HG02943 (cell line): ENCODE measurements around the gene FAM3B.

Source experiments
- ATAC-seq: cut with Tn5 transposase; IDR thresholded peaks from one replicate; pipeline ENCODE4 v1.9.1; 2021; ENCODE audit warnings: mild to moderate bottlenecking, low read depth, moderate library complexity; ENCODE audit not compliant: unreplicated experiment

The FAM3B gene

GRCh38 chr21:41317458-41317857 lies 857 bp downstream of the FAM3B start:
- ATAC-seq = no peak

GRCh38 chr21:41318218-41318617 lies 1.6 kb downstream of the FAM3B start:
- ATAC-seq = no peak

GRCh38 chr21:41319273-41319672 lies 2.7 kb downstream of the FAM3B start:
- ATAC-seq = no peak

GRCh38 chr21:41321211-41321907 lies 4.8 kb downstream of the FAM3B start:
- no peak for ATAC-seq

GRCh38 chr21:41321908-41322495 lies 5.4 kb downstream of the FAM3B start:
- ATAC-seq = no peak

GRCh38 chr21:41322496-41323382 lies 6.1 kb downstream of the FAM3B start:
- no peak for ATAC-seq

GRCh38 chr21:41325138-41325912 lies 8.7 kb downstream of the FAM3B start:
- no peak for ATAC-seq

GRCh38 chr21:41326414-41327080 lies 9.9 kb downstream of the FAM3B start:
- no peak for ATAC-seq

- ATAC-seq = no peak
Observed at GRCh38 chr21:41327753-41328152, 11.2 kb downstream of the FAM3B start.

GRCh38 chr21:41328660-41329607 lies 12.3 kb downstream of the FAM3B start:
- no peak for ATAC-seq

- no peak for ATAC-seq
Observed at GRCh38 chr21:41333752-41334151, 17.2 kb downstream of the FAM3B start.

- no peak for ATAC-seq
Observed at GRCh38 chr21:41337515-41337914, 20.9 kb downstream of the FAM3B start.

- ATAC-seq = no peak
Observed at GRCh38 chr21:41338455-41338854, 21.9 kb downstream of the FAM3B start.

GRCh38 chr21:41342035-41342434 lies 25.4 kb downstream of the FAM3B start:
- no peak for ATAC-seq

- ATAC-seq = no peak
Observed at GRCh38 chr21:41344146-41344545, 27.5 kb downstream of the FAM3B start.

GRCh38 chr21:41345356-41345755 lies 28.8 kb downstream of the FAM3B start:
- no peak for ATAC-seq

GRCh38 chr21:41345934-41346685 lies 29.5 kb downstream of the FAM3B start:
- no peak for ATAC-seq

GRCh38 chr21:41346758-41347157 lies 30.2 kb downstream of the FAM3B start:
- no peak for ATAC-seq
